Parathyroid adenoma (tissue), 2 donors: ENCODE data around the gene DCST1.

Experiments used
- H2AFZ ChIP-seq: fragments of 300-600 bp; sonication (generic); one replicate; pipeline ENCODE4 v1.7.0; 2017; ENCODE audit warnings: antibody characterized with exemption, mild to moderate bottlenecking
- H3K27ac ChIP-seq: fragments of 300-600 bp; sonication (generic); one replicate; pipeline ENCODE4 v1.7.0; 2017
- H3K27me3 ChIP-seq: fragments of 300-600 bp; sonication (generic); one replicate; pipeline ENCODE4 v1.7.0; 2017; ENCODE audit warnings: low read length; ENCODE audit not compliant: control insufficient read depth, insufficient read depth
- H3K36me3 ChIP-seq: fragments of 300-600 bp; sonication (generic); one replicate; pipeline ENCODE4 v1.7.0; 2017; ENCODE audit warnings: low read length; ENCODE audit not compliant: control insufficient read depth, insufficient read depth
- H3K4me1 ChIP-seq: fragments of 300-600 bp; sonication (generic); one replicate; pipeline ENCODE4 v1.7.0; 2017; ENCODE audit warnings: control low read depth
- H3K4me2 ChIP-seq: fragments of 300-600 bp; sonication (generic); one replicate; pipeline ENCODE4 v1.7.0; 2017; ENCODE audit warnings: low read length
- H3K4me3 ChIP-seq: fragments of 300-600 bp; sonication (generic); one replicate; pipeline ENCODE4 v1.7.0; 2017; ENCODE audit warnings: low read depth, low read length
- H3K79me2 ChIP-seq: fragments of 300-600 bp; sonication (generic); one replicate; pipeline ENCODE4 v1.7.0; 2017; ENCODE audit warnings: control low read depth
- H3K9ac ChIP-seq: fragments of 300-600 bp; sonication (generic); one replicate; pipeline ENCODE4 v1.7.0; 2017; ENCODE audit warnings: mild to moderate bottlenecking
- H3K9me3 ChIP-seq: fragments of 300-600 bp; sonication (generic); one replicate; pipeline ENCODE4 v1.7.0; 2017; ENCODE audit warnings: low read length; ENCODE audit not compliant: control insufficient read depth
- TF ChIP-seq, protein P1 (sequence below): fragments of 300-600 bp; sonication (generic); IDR thresholded peaks from one replicate; pipeline ENCODE4 v1.7.0; 2017; ENCODE audit warnings: antibody characterized with exemption, mild to moderate bottlenecking
- donor health status: primary hyperparathyroidism.

Gene DCST1

DNA sequence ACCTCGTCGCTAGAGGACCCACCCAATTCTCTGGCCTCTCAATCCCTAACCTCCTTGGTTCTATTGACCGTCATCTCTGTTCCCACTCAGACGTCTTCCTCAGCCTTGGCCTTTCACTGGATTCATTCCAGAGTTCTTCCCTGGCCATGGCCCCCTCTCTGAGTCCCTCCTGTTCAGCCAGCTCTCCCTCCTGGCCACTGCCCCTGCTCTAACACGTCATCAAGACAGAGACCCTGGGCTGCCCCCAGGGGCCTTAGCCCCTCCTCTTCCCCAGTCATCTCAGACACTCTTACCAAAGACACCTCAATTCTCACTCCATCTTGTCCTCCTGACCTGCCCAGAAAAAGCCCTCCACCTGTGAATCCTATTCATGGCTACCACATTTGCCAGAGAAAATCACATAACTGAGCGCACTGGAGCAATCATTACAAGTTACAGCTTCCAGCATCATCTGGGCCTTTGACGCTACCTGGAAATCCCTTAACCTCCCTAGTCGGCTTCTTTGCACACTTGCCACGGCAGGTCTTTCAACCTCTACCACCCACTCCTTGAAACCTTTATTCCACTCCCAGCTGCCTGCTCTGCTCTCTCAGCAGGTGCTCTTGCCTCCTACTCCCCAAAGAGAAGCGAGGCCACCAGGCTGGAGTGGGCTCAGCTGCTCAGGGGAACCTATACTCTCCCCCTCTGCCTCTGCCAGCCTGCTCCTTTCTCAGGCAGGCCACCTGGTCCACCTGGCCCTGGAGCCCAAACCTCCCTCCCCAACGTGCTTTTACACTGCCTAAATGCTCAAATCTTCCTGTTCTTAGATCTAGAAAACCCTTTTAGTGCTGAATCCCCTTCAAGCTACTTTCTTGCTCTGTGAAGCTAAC, 14.0 kb upstream of the DCST1 start:
- H3K27ac ChIP-seq = peak overlapping the region; percentile 29

DNA sequence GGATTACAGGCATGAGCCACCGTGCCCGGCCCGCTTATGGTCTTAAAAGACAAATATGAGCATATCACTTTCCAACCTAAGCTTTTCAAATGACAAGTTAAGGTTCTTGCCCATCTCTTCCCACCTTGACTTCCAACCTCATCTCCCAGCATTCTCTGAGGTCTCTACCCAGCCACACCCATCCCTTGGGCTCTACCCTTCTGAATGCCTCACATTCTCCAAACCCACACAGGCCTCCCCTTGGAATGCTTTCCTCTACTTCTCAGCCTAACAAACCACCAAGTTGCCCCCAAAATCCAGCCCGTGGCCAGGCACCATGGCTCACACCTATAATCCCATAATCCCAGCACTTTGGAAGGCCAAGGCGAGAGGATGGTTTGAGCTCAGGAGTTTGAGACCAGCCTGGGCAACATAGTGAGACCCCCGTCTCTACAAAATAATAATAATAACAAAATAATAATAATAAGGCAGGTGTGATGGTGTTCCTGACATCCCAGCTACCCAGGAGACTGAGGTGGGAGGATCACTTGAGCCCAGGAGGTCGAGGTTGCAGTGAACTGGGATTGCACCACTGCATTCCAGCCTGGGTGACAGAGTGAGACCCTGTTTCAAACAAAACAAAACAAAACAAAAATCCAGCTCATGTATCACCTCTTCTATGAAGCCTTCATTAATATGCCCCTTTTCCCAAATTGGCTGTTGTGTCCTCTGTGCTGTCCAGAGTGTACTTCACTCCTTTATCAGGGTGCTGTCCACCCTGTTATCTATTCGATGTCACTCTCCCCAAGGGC, 11.3 kb upstream of the DCST1 start:
- H3K9ac ChIP-seq = no peak overlapping the region
- H3K4me3 ChIP-seq = no peak overlapping the region
- H3K36me3 ChIP-seq = no peaks in the 10 kb centered on the region

More for the DNA sequence above, 14.0 kb upstream of the DCST1 start:
- no peaks in the 10 kb centered on the region for H3K36me3 ChIP-seq
- H3K4me2 ChIP-seq = peak overlapping the region; percentile 30
- TF ChIP-seq, protein P1, sequence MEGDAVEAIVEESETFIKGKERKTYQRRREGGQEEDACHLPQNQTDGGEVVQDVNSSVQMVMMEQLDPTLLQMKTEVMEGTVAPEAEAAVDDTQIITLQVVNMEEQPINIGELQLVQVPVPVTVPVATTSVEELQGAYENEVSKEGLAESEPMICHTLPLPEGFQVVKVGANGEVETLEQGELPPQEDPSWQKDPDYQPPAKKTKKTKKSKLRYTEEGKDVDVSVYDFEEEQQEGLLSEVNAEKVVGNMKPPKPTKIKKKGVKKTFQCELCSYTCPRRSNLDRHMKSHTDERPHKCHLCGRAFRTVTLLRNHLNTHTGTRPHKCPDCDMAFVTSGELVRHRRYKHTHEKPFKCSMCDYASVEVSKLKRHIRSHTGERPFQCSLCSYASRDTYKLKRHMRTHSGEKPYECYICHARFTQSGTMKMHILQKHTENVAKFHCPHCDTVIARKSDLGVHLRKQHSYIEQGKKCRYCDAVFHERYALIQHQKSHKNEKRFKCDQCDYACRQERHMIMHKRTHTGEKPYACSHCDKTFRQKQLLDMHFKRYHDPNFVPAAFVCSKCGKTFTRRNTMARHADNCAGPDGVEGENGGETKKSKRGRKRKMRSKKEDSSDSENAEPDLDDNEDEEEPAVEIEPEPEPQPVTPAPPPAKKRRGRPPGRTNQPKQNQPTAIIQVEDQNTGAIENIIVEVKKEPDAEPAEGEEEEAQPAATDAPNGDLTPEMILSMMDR = no peak
- H3K4me3 ChIP-seq = no peak overlapping the region
- no peak overlapping the region for H2AFZ ChIP-seq
- H3K79me2 ChIP-seq = no peaks in the 10 kb centered on the region
- no peaks in the 10 kb centered on the region for H3K27me3 ChIP-seq
- no peak overlapping the region for H3K9ac ChIP-seq
- H3K9me3 ChIP-seq = no peaks in the 10 kb centered on the region
- H3K4me1 ChIP-seq = peaks cover 13% of the 10 kb centered on the region

DNA sequence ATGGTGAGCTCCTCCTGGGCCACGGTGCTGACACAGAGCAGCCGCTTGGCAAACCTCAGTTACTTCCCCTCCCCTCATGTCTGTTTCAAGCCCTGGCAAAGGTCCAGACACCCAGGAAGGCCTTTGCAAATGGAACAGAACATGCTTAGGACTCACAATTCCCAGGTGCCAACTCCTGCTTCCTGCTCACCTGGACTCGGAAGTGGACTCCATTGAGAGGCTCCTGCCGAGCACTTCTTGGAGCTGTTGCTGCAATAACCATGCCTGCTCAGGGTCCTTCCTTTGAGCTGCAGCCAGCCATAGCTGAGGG, 10.7 kb upstream of the DCST1 start:
- Histone ChIP-seq H3K9ac (no peak overlapping the region), H3K79me2 (no peaks in the 10 kb centered on the region), H3K4me2 (no peak overlapping the region), H3K27ac (no peak overlapping the region), H3K4me1 (peaks cover 6% of the 10 kb centered on the region), H2AFZ (no peak overlapping the region), H3K36me3 (no peaks in the 10 kb centered on the region), H3K9me3 (no peaks in the 10 kb centered on the region), H3K27me3 (no peaks in the 10 kb centered on the region), H3K4me3 (no peak overlapping the region)
- TF ChIP-seq, protein P1 = no peak

More for the DNA sequence above, 11.3 kb upstream of the DCST1 start:
- Histone ChIP-seq H2AFZ (no peak overlapping the region), H3K79me2 (no peaks in the 10 kb centered on the region), H3K27me3 (no peaks in the 10 kb centered on the region), H3K27ac (no peak overlapping the region), H3K9me3 (no peaks in the 10 kb centered on the region), H3K4me2 (no peak overlapping the region), H3K4me1 (peaks cover 9% of the 10 kb centered on the region)
- TF ChIP-seq, protein P1 = no peak

DNA sequence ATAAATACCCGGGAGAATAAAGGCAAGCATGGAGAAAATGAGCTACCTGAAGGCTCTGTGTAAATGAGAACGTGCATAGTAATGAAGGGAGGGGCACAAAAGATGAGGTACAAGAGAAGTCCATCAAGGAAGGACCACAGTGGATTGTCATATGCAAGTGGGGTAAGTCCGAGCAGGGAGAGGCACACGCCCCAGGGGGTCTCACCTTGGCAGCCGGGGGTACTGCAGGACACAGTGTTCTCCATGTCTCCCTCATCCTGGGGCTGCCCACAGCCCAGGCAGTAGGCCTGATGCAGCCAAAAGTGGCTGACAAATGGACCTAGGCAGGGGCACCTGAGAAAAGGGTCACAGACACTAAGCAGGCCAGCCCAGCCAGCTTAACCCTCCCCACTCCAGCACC, 10.0 kb upstream of the DCST1 start:
- H3K79me2 ChIP-seq = no peaks in the 10 kb centered on the region
- no peaks in the 10 kb centered on the region for H3K36me3 ChIP-seq
- no peak overlapping the region for H3K9ac ChIP-seq
- TF ChIP-seq, protein P1 = no peak
- H3K27ac ChIP-seq = no peak overlapping the region
- H3K27me3 ChIP-seq = no peaks in the 10 kb centered on the region
- H3K4me2 ChIP-seq = no peak overlapping the region
- no peak overlapping the region for H2AFZ ChIP-seq
- H3K9me3 ChIP-seq = no peaks in the 10 kb centered on the region
- H3K4me1 ChIP-seq = peaks cover 6% of the 10 kb centered on the region
- H3K4me3 ChIP-seq = no peak overlapping the region
